Neural cell (in vitro differentiated cells): Measurements from ENCODE around the gene SMNDC1. TPM values are rescaled to one million over a fixed set of nuclear protein-coding genes. Genes with fewer than 3 reads are reported as not detected.

Experiments
- H2AFZ ChIP-seq: fragments of 200-600, 300-800 bp; sonication (generic), shearing (Covaris generic); 2 replicates; pipeline ENCODE4 v1.6.0; 2014; ENCODE audit warnings: low read depth, mild to moderate bottlenecking, antibody characterized with exemption, low read length, moderate library complexity
- H3F3A ChIP-seq: fragments of 200-600 bp; shearing (Covaris generic); 2 replicates; pipeline ENCODE4 v1.6.1; 2016; ENCODE audit warnings: mild to moderate bottlenecking, moderate library complexity, mixed read lengths, antibody characterized with exemption, low read length; ENCODE audit not compliant: insufficient read depth, poor library complexity, severe bottlenecking
- H3K27ac ChIP-seq: fragments of 200-600, 300-800 bp; sonication (generic), shearing (Covaris generic); 2 replicates; pipeline ENCODE4 v1.5.1; 2014; ENCODE audit warnings: mild to moderate bottlenecking, low read length, moderate library complexity
- H3K27me3 ChIP-seq: fragments of 300-800, 200-600 bp; sonication (generic), shearing (Covaris generic); 2 replicates; pipeline ENCODE4 v1.6.0; 2014; ENCODE audit warnings: mild to moderate bottlenecking, low read depth, low read length, moderate library complexity; ENCODE audit not compliant: insufficient read depth
- H3K36me3 ChIP-seq: fragments of 300-800, 200-600 bp; sonication (generic), shearing (Covaris generic); 2 replicates; pipeline ENCODE4 v1.5.1; 2014; ENCODE audit warnings: mild to moderate bottlenecking, antibody characterized with exemption, low read length, moderate library complexity; ENCODE audit not compliant: insufficient read depth
- H3K4me2 ChIP-seq: fragments of 300-800, 200-600 bp; sonication (generic), shearing (Covaris generic); 2 replicates; pipeline ENCODE4 v1.6.0; 2014; ENCODE audit warnings: mild to moderate bottlenecking, low read length
- H3K4me3 ChIP-seq: fragments of 300-800, 200-600 bp; sonication (generic), shearing (Covaris generic); 2 replicates; pipeline ENCODE4 v1.5.1; 2014; ENCODE audit warnings: mild to moderate bottlenecking, low read length, moderate library complexity
- H3K79me2 ChIP-seq: fragments of 200-600 bp; shearing (Covaris generic); replicated peaks from 2 replicates; pipeline ENCODE4 v1.6.0; 2014; ENCODE audit warnings: mild to moderate bottlenecking, low read length, moderate library complexity; ENCODE audit not compliant: insufficient read depth
- H3K9ac ChIP-seq: fragments of 300-800, 200-600 bp; sonication (generic), shearing (Covaris generic); 2 replicates; pipeline ENCODE4 v1.6.1; 2016; ENCODE audit warnings: mild to moderate bottlenecking, low read length, mixed read lengths
- H3K9me2 ChIP-seq: fragments of 200-600 bp; shearing (Covaris generic); 2 replicates; pipeline ENCODE4 v1.6.1; 2016; ENCODE audit warnings: mild to moderate bottlenecking, low read length, mixed read lengths; ENCODE audit not compliant: insufficient read depth
- H3K9me3 ChIP-seq: fragments of 200-600, 300-800 bp; sonication (generic), shearing (Covaris generic); 2 replicates; pipeline ENCODE4 v1.6.1; 2016; ENCODE audit warnings: mild to moderate bottlenecking, mixed run types, low read length, moderate library complexity, mixed read lengths
- H4K20me1 ChIP-seq: fragments of 200-600 bp; shearing (Covaris generic); 2 replicates; pipeline ENCODE4 v1.6.1; 2016; ENCODE audit warnings: mild to moderate bottlenecking, mixed run types; ENCODE audit not compliant: insufficient read depth
- CTCF ChIP-seq: fragments of 450-650 bp; IDR thresholded peaks from 2 replicates; pipeline ENCODE4 v1.5.1; 2014; ENCODE audit warnings: antibody characterized with exemption, mild to moderate bottlenecking, moderate library complexity; ENCODE audit not compliant: poor library complexity, severe bottlenecking
- EP300 ChIP-seq: fragments of 450-650 bp; conservative IDR thresholded peaks from 2 replicates; pipeline ENCODE4 v1.6.1; 2014; ENCODE audit warnings: antibody characterized with exemption, mild to moderate bottlenecking, moderate library complexity; ENCODE audit not compliant: poor library complexity, severe bottlenecking
- EZH2 ChIP-seq: fragments of 200-600, 300-800 bp; shearing (Covaris generic), sonication (generic); IDR thresholded peaks from 2 replicates; pipeline ENCODE4 v1.6.1; 2014; ENCODE audit warnings: antibody characterized with exemption, low read length, borderline replicate concordance, mild to moderate bottlenecking; ENCODE audit not compliant: insufficient read depth, poor library complexity, severe bottlenecking
- MXI1 ChIP-seq: fragments of 450-650 bp; conservative IDR thresholded peaks from 2 replicates; pipeline ENCODE4 v1.6.1; 2014; ENCODE audit warnings: antibody characterized with exemption, mild to moderate bottlenecking; ENCODE audit not compliant: poor library complexity, severe bottlenecking
- POLR2AphosphoS5 ChIP-seq: IDR thresholded peaks from 2 replicates; pipeline ENCODE4 v1.6.1; 2012
- RAD21 ChIP-seq: fragments of 450-650 bp; conservative IDR thresholded peaks from 2 replicates; pipeline ENCODE4 v1.6.1; 2014; ENCODE audit warnings: antibody characterized with exemption, mild to moderate bottlenecking, moderate library complexity
- REST ChIP-seq: IDR thresholded peaks from 2 replicates; pipeline ENCODE4 v1.6.1; 2012; ENCODE audit warnings: borderline replicate concordance
- SMC3 ChIP-seq: fragments of 450-650 bp; conservative IDR thresholded peaks from 2 replicates; pipeline ENCODE4 v1.6.1; 2014; ENCODE audit warnings: antibody characterized with exemption, mild to moderate bottlenecking, moderate library complexity; ENCODE audit not compliant: poor library complexity
- TAF1 ChIP-seq: IDR thresholded peaks from 2 replicates; pipeline ENCODE4 v1.6.1; 2012; ENCODE audit warnings: low read depth
- polyA plus RNA-seq: library from polyadenylated mRNA; depleted of rRNA; stranded (reverse); fragments of >200 nt; gene quantifications from 2 replicates; pipeline ENCODE4 v1.2.3, GENCODE V29; 2014

SMNDC1 gene
- polyA plus RNA-seq, 1 donor from 2014 or later = 25.9 TPM

- Histone ChIP-seq H3K79me2 (no peaks in the 10 kb centered on the region), H2AFZ (no peak overlapping the region), H3K9me2 (no peaks in the 10 kb centered on the region), H3K9ac (no peak overlapping the region), H3K36me3 (no peaks in the 10 kb centered on the region), H3K4me3 (no peak overlapping the region), H3K9me3 (no peaks in the 10 kb centered on the region), H4K20me1 (no peaks in the 10 kb centered on the region), H3F3A (no peaks in the 10 kb centered on the region), H3K27me3 (no peaks in the 10 kb centered on the region), H3K4me2 (no peak overlapping the region), H3K27ac (no peak overlapping the region)
- no peak for TF ChIP-seq MXI1
- no peak for TF ChIP-seq EZH2
- TF ChIP-seq RAD21 = no peak
- no peak for TF ChIP-seq POLR2AphosphoS5
- no peak for TF ChIP-seq REST
- TF ChIP-seq TAF1 = no peak
- TF ChIP-seq EP300 = no peak
- TF ChIP-seq SMC3 = no peak
- TF ChIP-seq CTCF = no peak
Observed at GRCh38 chr10:110348336-110348735, 43.6 kb upstream of the SMNDC1 start.

- no peaks in the 10 kb centered on the region for H3F3A ChIP-seq
- no peak overlapping the region for H3K9ac ChIP-seq
- no peak overlapping the region for H3K27ac ChIP-seq
- no peaks in the 10 kb centered on the region for H3K9me3 ChIP-seq
- TF ChIP-seq POLR2AphosphoS5 (no peak), TAF1 (no peak), REST (no peak), SMC3 (no peak), EZH2 (no peak), RAD21 (no peak), CTCF (no peak), EP300 (no peak), MXI1 (no peak)
- H2AFZ ChIP-seq = no peak overlapping the region
- H4K20me1 ChIP-seq = no peaks in the 10 kb centered on the region
- no peaks in the 10 kb centered on the region for H3K9me2 ChIP-seq
- no peak overlapping the region for H3K4me2 ChIP-seq
- no peaks in the 10 kb centered on the region for H3K27me3 ChIP-seq
- H3K79me2 ChIP-seq = no peaks in the 10 kb centered on the region
- no peak overlapping the region for H3K4me3 ChIP-seq
- no peaks in the 10 kb centered on the region for H3K36me3 ChIP-seq
Observed at GRCh38 chr10:110346914-110347313, 42.2 kb upstream of the SMNDC1 start.
